HL-60 (cell line): Measurements from ENCODE around the gene NOTUM.

Experiments used
- DNase-seq, 2 experiments: peaks; one replicate each; pipeline ENCODE4 v3.0.0-alpha.2; 2010 to 2020; ENCODE audit warnings: low read depth in 1 of 2, low spot score in 1 of 2
- H3K27ac ChIP-seq: fragments of 250-450 bp; sonication (Bioruptor Pico); replicated peaks from 2 replicates; pipeline ENCODE4 v1.5.1; 2020; ENCODE audit warnings: mild to moderate bottlenecking, moderate library complexity
- H3K27me3 ChIP-seq: fragments of 250-450 bp; sonication (Bioruptor Pico); 2 replicates; pipeline ENCODE4 v1.5.1; 2021; ENCODE audit warnings: mild to moderate bottlenecking, moderate library complexity; ENCODE audit not compliant: insufficient read depth, poor library complexity, severe bottlenecking
- H3K4me3 ChIP-seq: replicated peaks from 2 replicates; pipeline ENCODE4 v1.5.1; 2011; ENCODE audit warnings: mild to moderate bottlenecking, control low read depth, low read length; ENCODE audit not compliant: insufficient read depth
- GABPA ChIP-seq: IDR thresholded peaks from 2 replicates; pipeline ENCODE4 v1.6.1; 2012; ENCODE audit warnings: low read depth
- POLR2AphosphoS5 ChIP-seq: IDR thresholded peaks from 2 replicates; pipeline ENCODE4 v1.6.1; 2012; ENCODE audit warnings: low read depth
- REST ChIP-seq: IDR thresholded peaks from 2 replicates; pipeline ENCODE4 v1.6.1; 2012; ENCODE audit warnings: low read depth; ENCODE audit not compliant: insufficient replicate concordance
- SPI1 ChIP-seq: IDR thresholded peaks from 2 replicates; pipeline ENCODE4 v1.6.1; 2012; ENCODE audit warnings: low read depth, mild to moderate bottlenecking, borderline replicate concordance
- TF ChIP-seq, protein P1 (sequence below): IDR thresholded peaks from one replicate; pipeline ENCODE4 v1.5.1; 2011; ENCODE audit warnings: low read length, control low read depth, inconsistent platforms; ENCODE audit not compliant: insufficient read depth

NOTUM gene

DNA sequence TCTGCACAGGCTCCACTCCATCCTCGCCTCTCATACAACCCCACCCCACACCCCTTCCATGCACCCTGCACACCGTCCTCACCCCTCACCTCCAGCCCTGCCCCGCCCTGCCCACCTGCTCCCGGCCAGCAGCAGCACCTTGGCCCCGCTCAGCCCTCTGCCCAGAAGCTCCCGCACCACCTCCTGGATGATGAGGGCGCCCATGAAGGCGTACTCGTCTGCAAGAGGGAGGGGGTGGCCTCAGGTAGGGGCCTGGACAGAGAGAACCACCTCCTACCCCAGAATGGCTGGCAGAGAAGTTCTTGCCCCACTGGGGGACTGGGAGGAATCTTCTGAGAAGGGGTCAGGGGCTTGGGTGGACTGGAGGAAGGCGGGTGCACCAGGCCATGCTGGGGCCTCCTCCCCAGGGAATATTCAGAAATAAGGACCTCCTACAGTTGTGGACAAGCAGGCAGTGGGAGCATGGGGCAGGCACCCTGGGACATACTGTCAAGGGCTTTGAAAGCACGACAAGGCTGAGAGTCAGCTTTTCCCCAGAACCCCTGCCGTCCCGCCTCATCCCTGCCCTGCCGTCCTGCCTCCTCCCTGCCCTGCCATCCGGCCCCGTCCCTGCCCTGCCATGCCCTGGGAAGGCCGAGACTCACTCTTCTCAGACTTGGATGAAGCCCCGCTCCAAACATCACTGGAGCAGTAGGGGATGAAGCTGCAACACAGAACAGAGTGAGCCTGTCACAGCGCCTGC, 3.1 kb downstream of the NOTUM start:
- TF ChIP-seq POLR2AphosphoS5 (no peak), SPI1 (no peak), REST (no peak), GABPA (no peak)
- TF ChIP-seq, protein P1, sequence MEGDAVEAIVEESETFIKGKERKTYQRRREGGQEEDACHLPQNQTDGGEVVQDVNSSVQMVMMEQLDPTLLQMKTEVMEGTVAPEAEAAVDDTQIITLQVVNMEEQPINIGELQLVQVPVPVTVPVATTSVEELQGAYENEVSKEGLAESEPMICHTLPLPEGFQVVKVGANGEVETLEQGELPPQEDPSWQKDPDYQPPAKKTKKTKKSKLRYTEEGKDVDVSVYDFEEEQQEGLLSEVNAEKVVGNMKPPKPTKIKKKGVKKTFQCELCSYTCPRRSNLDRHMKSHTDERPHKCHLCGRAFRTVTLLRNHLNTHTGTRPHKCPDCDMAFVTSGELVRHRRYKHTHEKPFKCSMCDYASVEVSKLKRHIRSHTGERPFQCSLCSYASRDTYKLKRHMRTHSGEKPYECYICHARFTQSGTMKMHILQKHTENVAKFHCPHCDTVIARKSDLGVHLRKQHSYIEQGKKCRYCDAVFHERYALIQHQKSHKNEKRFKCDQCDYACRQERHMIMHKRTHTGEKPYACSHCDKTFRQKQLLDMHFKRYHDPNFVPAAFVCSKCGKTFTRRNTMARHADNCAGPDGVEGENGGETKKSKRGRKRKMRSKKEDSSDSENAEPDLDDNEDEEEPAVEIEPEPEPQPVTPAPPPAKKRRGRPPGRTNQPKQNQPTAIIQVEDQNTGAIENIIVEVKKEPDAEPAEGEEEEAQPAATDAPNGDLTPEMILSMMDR: no peak
- Histone ChIP-seq H3K27ac (no peak overlapping the region), H3K27me3 (peaks cover 14% of the 10 kb centered on the region), H3K4me3 (no peak overlapping the region)
- no peak for DNase-seq

DNA sequence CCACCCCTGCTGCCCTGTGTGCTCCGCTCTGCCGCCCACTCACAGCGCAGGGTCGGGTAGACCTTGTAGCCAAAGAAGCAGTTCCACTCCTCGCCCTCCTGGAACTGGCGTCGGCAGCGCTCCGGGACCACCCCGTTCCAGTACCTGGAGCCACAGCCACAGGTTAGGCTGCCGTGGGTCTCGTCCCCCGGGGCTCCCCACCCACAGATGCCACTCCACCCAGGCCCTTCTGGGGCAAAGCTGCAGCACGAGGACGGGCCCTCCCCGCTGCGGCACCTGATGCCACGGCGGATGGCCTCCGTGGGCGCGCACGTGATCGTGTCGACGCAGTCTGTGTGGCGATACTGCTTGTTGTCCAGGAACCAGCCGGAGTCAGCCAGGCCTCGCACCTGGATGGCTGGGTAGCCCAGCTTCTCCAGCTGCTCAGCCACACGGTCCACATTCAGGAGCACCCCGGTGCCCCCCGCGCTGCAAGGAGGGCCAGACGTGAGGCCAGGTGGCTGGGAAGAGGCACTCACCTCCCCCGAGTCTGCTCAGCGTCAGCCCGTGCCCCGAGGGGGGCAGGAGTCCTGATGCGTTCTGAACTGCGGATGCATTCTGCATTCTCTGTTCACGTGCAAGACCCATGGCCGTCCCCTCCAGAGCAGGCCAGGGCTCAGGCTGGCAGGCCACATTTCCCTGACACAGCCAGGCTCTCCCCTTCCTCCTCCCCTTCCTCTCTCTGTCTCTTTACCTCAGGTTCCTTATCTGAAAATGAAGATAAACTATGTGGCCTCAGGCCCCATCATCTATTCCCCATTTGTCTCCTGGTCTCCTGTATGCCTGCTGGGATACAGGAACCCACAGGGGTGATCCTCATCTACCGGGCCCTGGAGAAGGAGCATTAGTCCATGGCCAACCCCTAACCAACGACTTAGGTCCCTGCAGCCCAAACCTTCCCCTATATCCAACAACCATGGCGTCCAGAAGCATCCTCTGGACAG, 4.1 kb downstream of the NOTUM start:
- TF ChIP-seq GABPA (no peak), POLR2AphosphoS5 (no peak), REST (no peak), SPI1 (no peak)
- TF ChIP-seq, protein P1: no peak
- Histone ChIP-seq H3K4me3 (no peak overlapping the region), H3K27ac (no peak overlapping the region), H3K27me3 (peaks cover 9% of the 10 kb centered on the region)
- DNase-seq: no peak

GRCh38 chr17:81955756-81956544, 5.0 kb downstream of the NOTUM start:
- no peak overlapping the region for H3K27ac ChIP-seq
- H3K27me3 ChIP-seq: peaks cover 7% of the 10 kb centered on the region
- no peak for TF ChIP-seq SPI1
- TF ChIP-seq REST: no peak
- TF ChIP-seq, protein P1: no peak
- no peak for TF ChIP-seq POLR2AphosphoS5
- no peak for TF ChIP-seq GABPA
- H3K4me3 ChIP-seq: no peak overlapping the region
- DNase-seq: no peak
